ENCODE measurements around the gene LILRA5. TPM values are rescaled to one million over a fixed set of nuclear protein-coding genes. Genes with fewer than 3 reads are reported as not detected.
"Not testable (repeated sequence)": the region's sequence is repeated elsewhere in the genome, so short reads cannot be mapped to it uniquely, and the experiment has no call there.

LILRA5 gene
- polyA plus RNA-seq, 1 donor (not counting 4 experiments of a cell fraction or from before 2014, with no cell fraction given), result not detected

- H3K9me3 ChIP-seq (ENCODE audit: control insufficient read depth, low read depth, low read length), result no peaks in the 10 kb centered on the region
- no peak overlapping the region for H3K9ac ChIP-seq (ENCODE audit: control insufficient read depth, extremely low read depth, insufficient read depth, low read length)
- H3K27me3 ChIP-seq (ENCODE audit: control insufficient read depth, extremely low read depth, insufficient read depth, low read length), result no peaks in the 10 kb centered on the region
- DNase-seq (ENCODE audit: low read depth, low spot score) (no peak), FAIRE-seq (no peak)
- no peaks in the 10 kb centered on the region for H3K36me3 ChIP-seq (ENCODE audit: control insufficient read depth in 2 of 2, extremely low read depth in 1 of 2, insufficient read depth in 2 of 2, low read length in 2 of 2)
- H3K4me2 ChIP-seq (ENCODE audit: control insufficient read depth, extremely low read depth, insufficient read depth, low read depth, low read length), result no peak overlapping the region
- dilution Hi-C loops (cut with MboI; ENCODE audit: extremely low pct_ligation_motif_present, low sequenced_read_pairs), result no loop called here
- H2AFZ ChIP-seq (ENCODE audit: control insufficient read depth, low read length), result no peak overlapping the region
- no peak overlapping the region for H3K4me3 ChIP-seq (ENCODE audit: control insufficient read depth in 2 of 3, extremely low read depth in 1 of 3, insufficient read depth in 2 of 3, low read depth in 1 of 3, low read length in 3 of 3)
- no peaks in the 10 kb centered on the region for H3K9me1 ChIP-seq (ENCODE audit: control insufficient read depth, extremely low read depth, insufficient read depth, low read length)
- no peaks in the 10 kb centered on the region for H4K20me1 ChIP-seq (ENCODE audit: control insufficient read depth, extremely low read depth, insufficient read depth, low read length)
- no peak overlapping the region for H3K27ac ChIP-seq (ENCODE audit: control insufficient read depth, insufficient read depth, low read length)
- H3K79me2 ChIP-seq (ENCODE audit: control insufficient read depth, insufficient read depth, low read length), result no peaks in the 10 kb centered on the region
- H3K4me1 ChIP-seq (ENCODE audit: control insufficient read depth, extremely low read depth, insufficient read depth, low read length), result no peaks in the 10 kb centered on the region
- TF ChIP-seq EZH2 (IDR thresholded peaks at IDR 0.05; ENCODE audit: low read length), result no peak
- TF ChIP-seq CTCF (optimal IDR thresholded peaks at IDR 0.05 in 1 of 3, IDR thresholded peaks at IDR 0.05 in 1 of 3, conservative IDR thresholded peaks at IDR 0.05 in 1 of 3; ENCODE audit: extremely low read depth in 1 of 3, insufficient read depth in 2 of 3, low read length in 3 of 3), result peak in 1 of 3 experiments; percentile 15
These were observed 15.1 kb downstream of the LILRA5 start for GRCh38 chr19:54297759-54298305.

GRCh38 chr19:54294539-54294938, 18.4 kb downstream of the LILRA5 start:
- H2AFZ ChIP-seq (ENCODE audit: control insufficient read depth, low read length), result no peak overlapping the region
- DNase-seq (ENCODE audit: low read depth, low spot score) (no peak), FAIRE-seq (no peak)
- H3K36me3 ChIP-seq (ENCODE audit: control insufficient read depth in 2 of 2, extremely low read depth in 1 of 2, insufficient read depth in 2 of 2, low read length in 2 of 2), result no peaks in the 10 kb centered on the region
- H3K4me2 ChIP-seq (ENCODE audit: control insufficient read depth, extremely low read depth, insufficient read depth, low read depth, low read length), result no peak overlapping the region
- TF ChIP-seq EZH2 (IDR thresholded peaks at IDR 0.05; ENCODE audit: low read length) (no peak), CTCF (optimal IDR thresholded peaks at IDR 0.05 in 1 of 3, IDR thresholded peaks at IDR 0.05 in 1 of 3, conservative IDR thresholded peaks at IDR 0.05 in 1 of 3; ENCODE audit: extremely low read depth in 1 of 3, insufficient read depth in 2 of 3, low read length in 3 of 3) (no peak)
- no peaks in the 10 kb centered on the region for H3K79me2 ChIP-seq (ENCODE audit: control insufficient read depth, insufficient read depth, low read length)
- H3K4me3 ChIP-seq (ENCODE audit: control insufficient read depth in 2 of 3, extremely low read depth in 1 of 3, insufficient read depth in 2 of 3, low read depth in 1 of 3, low read length in 3 of 3), result no peak overlapping the region
- H3K27ac ChIP-seq (ENCODE audit: control insufficient read depth, insufficient read depth, low read length), result no peak overlapping the region
- H3K9me1 ChIP-seq (ENCODE audit: control insufficient read depth, extremely low read depth, insufficient read depth, low read length), result no peaks in the 10 kb centered on the region
- no peaks in the 10 kb centered on the region for H4K20me1 ChIP-seq (ENCODE audit: control insufficient read depth, extremely low read depth, insufficient read depth, low read length)
- H3K27me3 ChIP-seq (ENCODE audit: control insufficient read depth, extremely low read depth, insufficient read depth, low read length), result no peaks in the 10 kb centered on the region
- H3K9me3 ChIP-seq (ENCODE audit: control insufficient read depth, low read depth, low read length), result no peaks in the 10 kb centered on the region
- no peaks in the 10 kb centered on the region for H3K4me1 ChIP-seq (ENCODE audit: control insufficient read depth, extremely low read depth, insufficient read depth, low read length)
- dilution Hi-C loops (cut with MboI; ENCODE audit: extremely low pct_ligation_motif_present, low sequenced_read_pairs), result no loop called here
- H3K9ac ChIP-seq (ENCODE audit: control insufficient read depth, extremely low read depth, insufficient read depth, low read length), result no peak overlapping the region

GRCh38 chr19:54289160-54289559, 23.8 kb downstream of the LILRA5 start:
- H3K9me3 ChIP-seq (ENCODE audit: control insufficient read depth, low read depth, low read length); H2AFZ ChIP-seq (ENCODE audit: control insufficient read depth, low read length); FAIRE-seq; H4K20me1 ChIP-seq (ENCODE audit: control insufficient read depth, extremely low read depth, insufficient read depth, low read length); H3K36me3 ChIP-seq (ENCODE audit: control insufficient read depth in 2 of 2, extremely low read depth in 1 of 2, insufficient read depth in 2 of 2, low read length in 2 of 2); H3K27ac ChIP-seq (ENCODE audit: control insufficient read depth, insufficient read depth, low read length); H3K4me2 ChIP-seq (ENCODE audit: control insufficient read depth, extremely low read depth, insufficient read depth, low read depth, low read length); DNase-seq (ENCODE audit: low read depth, low spot score); H3K9ac ChIP-seq (ENCODE audit: control insufficient read depth, extremely low read depth, insufficient read depth, low read length); H3K4me1 ChIP-seq (ENCODE audit: control insufficient read depth, extremely low read depth, insufficient read depth, low read length); H3K27me3 ChIP-seq (ENCODE audit: control insufficient read depth, extremely low read depth, insufficient read depth, low read length); H3K4me3 ChIP-seq (ENCODE audit: control insufficient read depth in 2 of 3, extremely low read depth in 1 of 3, insufficient read depth in 2 of 3, low read depth in 1 of 3, low read length in 3 of 3); H3K9me1 ChIP-seq (ENCODE audit: control insufficient read depth, extremely low read depth, insufficient read depth, low read length); dilution Hi-C loops (cut with MboI; ENCODE audit: extremely low pct_ligation_motif_present, low sequenced_read_pairs); H3K79me2 ChIP-seq (ENCODE audit: control insufficient read depth, insufficient read depth, low read length): not testable (repeated sequence)
